HFFc6 (cell line): Measurements from ENCODE around the gene YJEFN3. TPM values are rescaled to one million over a fixed set of nuclear protein-coding genes. Genes with fewer than 3 reads are reported as not detected.

Experiments used
- DNase-seq: peaks from one replicate; pipeline ENCODE4 v3.0.0-alpha.2; 2018
- H3K27ac Mint-ChIP-seq: 2 replicates; pipeline ENCODE4 v1.8.0; 2020; ENCODE audit warnings: mild to moderate bottlenecking, mixed read lengths
- H3K27me3 Mint-ChIP-seq: 2 replicates; pipeline ENCODE4 v1.8.0; 2021; ENCODE audit warnings: mild to moderate bottlenecking, moderate library complexity, mixed read lengths; ENCODE audit not compliant: insufficient read depth
- H3K36me3 Mint-ChIP-seq: 2 replicates; pipeline ENCODE4 v1.8.0; 2021; ENCODE audit warnings: low read depth, mixed read lengths
- H3K4me1 Mint-ChIP-seq: 2 replicates; pipeline ENCODE4 v1.8.0; 2020; ENCODE audit warnings: low read depth, mixed read lengths
- H3K4me3 Mint-ChIP-seq: 2 replicates; pipeline ENCODE4 v1.8.0; 2020; ENCODE audit warnings: mild to moderate bottlenecking, moderate library complexity, mixed read lengths
- H3K9me3 Mint-ChIP-seq: 2 replicates; pipeline ENCODE4 v1.8.0; 2020; ENCODE audit warnings: mild to moderate bottlenecking, mixed read lengths
- CTCF ChIP-seq: fragments of 200-600 bp; sonication (generic); IDR thresholded peaks from 2 replicates; pipeline ENCODE4 v1.5.0; 2021; ENCODE audit warnings: antibody characterized with exemption, mild to moderate bottlenecking
- total RNA-seq, 6 experiments: library from RNA; stranded (reverse); fragmentation: NEBNext Ultra II Directional; extraction: Animal tissue kit (Norgen Biotek cat#: 25700); gene quantifications; 2 replicates in 1 of 6; 3 replicates in 5 of 6; pipeline ENCODE4 v1.2.3, GENCODE V29; 2021

Gene YJEFN3
- total RNA-seq, 6 experiments from 2014 or later = 1.4 to 2.5 (median 2.0) TPM

- no peaks in the 10 kb centered on the region for H3K9me3 Mint-ChIP-seq
- H3K36me3 Mint-ChIP-seq = no peaks in the 10 kb centered on the region
- H3K27me3 Mint-ChIP-seq = peaks cover 11% of the 10 kb centered on the region
- no peak for DNase-seq
- no peak within 1 kb of the TSS for H3K27ac Mint-ChIP-seq
- no peak within 1 kb of the TSS for H3K4me3 Mint-ChIP-seq
- no peaks in the 10 kb centered on the region for H3K4me1 Mint-ChIP-seq
- no peak for TF ChIP-seq CTCF
These were observed 9.5 kb downstream of the YJEFN3 start, which contains the start of gene CILP2 for GRCh38 chr19:19538061-19538784. Gene CILP2 (plus strand): TSS chr19:19538265. CDS start chr19:19538350, 85 bp downstream.

- no peak overlapping the region for H3K4me3 Mint-ChIP-seq
- no peaks in the 10 kb centered on the region for H3K4me1 Mint-ChIP-seq
- TF ChIP-seq CTCF = no peak
- no peaks in the 10 kb centered on the region for H3K36me3 Mint-ChIP-seq
- no peaks in the 10 kb centered on the region for H3K9me3 Mint-ChIP-seq
- no peak overlapping the region for H3K27ac Mint-ChIP-seq
- H3K27me3 Mint-ChIP-seq = peaks cover 11% of the 10 kb centered on the region
- DNase-seq = no peak
These were observed 10.1 kb downstream of the YJEFN3 start for GRCh38 chr19:19538785-19539166.

GRCh38 chr19:19539698-19540063 is 11.0 kb downstream of the YJEFN3 start:
- Mint-ChIP-seq H3K27me3 (peaks cover 7% of the 10 kb centered on the region), H3K36me3 (no peaks in the 10 kb centered on the region), H3K9me3 (no peaks in the 10 kb centered on the region), H3K27ac (no peak overlapping the region), H3K4me1 (no peaks in the 10 kb centered on the region), H3K4me3 (no peak overlapping the region)
- TF ChIP-seq CTCF = no peak
- no peak for DNase-seq

- Mint-ChIP-seq H3K9me3 (no peaks in the 10 kb centered on the region), H3K27me3 (peaks cover 7% of the 10 kb centered on the region), H3K4me1 (no peaks in the 10 kb centered on the region), H3K36me3 (no peaks in the 10 kb centered on the region), H3K27ac (no peak overlapping the region), H3K4me3 (no peak overlapping the region)
- DNase-seq = no peak
- TF ChIP-seq CTCF = no peak
These were observed 11.5 kb downstream of the YJEFN3 start for GRCh38 chr19:19540064-19540714.

- peaks cover 7% of the 10 kb centered on the region for H3K27me3 Mint-ChIP-seq
- H3K4me1 Mint-ChIP-seq = no peaks in the 10 kb centered on the region
- H3K4me3 Mint-ChIP-seq = no peak overlapping the region
- no peak for TF ChIP-seq CTCF
- no peak overlapping the region for H3K27ac Mint-ChIP-seq
- H3K36me3 Mint-ChIP-seq = no peaks in the 10 kb centered on the region
- no peaks in the 10 kb centered on the region for H3K9me3 Mint-ChIP-seq
- DNase-seq = no peak
These were observed 12.2 kb downstream of the YJEFN3 start for GRCh38 chr19:19540715-19541515.
